PC-3 (cell line): Measurements from ENCODE around the gene CALCOCO2.

Experiments used
- EZH2 ChIP-seq: fragments of 300-600 bp; sonication (generic); IDR thresholded peaks from one replicate; pipeline ENCODE4 v1.6.1; 2017; ENCODE audit warnings: antibody characterized with exemption, mild to moderate bottlenecking, low read length; ENCODE audit not compliant: unreplicated experiment
- TF ChIP-seq, protein P1 (sequence below): fragments of 300-600 bp; sonication (generic); conservative IDR thresholded peaks from 2 replicates; pipeline ENCODE4 v1.5.1; 2017; ENCODE audit warnings: antibody characterized with exemption, low read depth, mild to moderate bottlenecking, low read length

DNA sequence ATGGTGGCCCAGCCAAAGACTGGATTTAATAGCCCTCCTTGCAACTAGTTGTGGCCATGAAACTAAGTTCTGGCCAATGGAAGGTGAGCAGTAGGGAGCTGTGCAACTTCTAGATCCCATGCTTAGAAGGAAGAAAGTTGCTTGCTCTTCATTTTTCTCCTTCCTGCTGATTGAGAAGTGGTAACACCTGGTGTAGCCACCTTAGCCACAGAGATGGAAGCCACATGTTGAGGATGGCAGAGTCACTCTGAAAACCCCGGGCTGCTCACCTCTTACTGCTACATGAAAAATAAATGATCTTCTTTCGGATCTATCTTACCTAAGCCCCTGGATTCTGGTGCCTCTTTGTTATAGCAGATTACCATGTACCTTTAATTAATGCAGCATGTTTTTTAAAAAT, 51.4 kb downstream of the CALCOCO2 start:
- TF ChIP-seq, protein P1, sequence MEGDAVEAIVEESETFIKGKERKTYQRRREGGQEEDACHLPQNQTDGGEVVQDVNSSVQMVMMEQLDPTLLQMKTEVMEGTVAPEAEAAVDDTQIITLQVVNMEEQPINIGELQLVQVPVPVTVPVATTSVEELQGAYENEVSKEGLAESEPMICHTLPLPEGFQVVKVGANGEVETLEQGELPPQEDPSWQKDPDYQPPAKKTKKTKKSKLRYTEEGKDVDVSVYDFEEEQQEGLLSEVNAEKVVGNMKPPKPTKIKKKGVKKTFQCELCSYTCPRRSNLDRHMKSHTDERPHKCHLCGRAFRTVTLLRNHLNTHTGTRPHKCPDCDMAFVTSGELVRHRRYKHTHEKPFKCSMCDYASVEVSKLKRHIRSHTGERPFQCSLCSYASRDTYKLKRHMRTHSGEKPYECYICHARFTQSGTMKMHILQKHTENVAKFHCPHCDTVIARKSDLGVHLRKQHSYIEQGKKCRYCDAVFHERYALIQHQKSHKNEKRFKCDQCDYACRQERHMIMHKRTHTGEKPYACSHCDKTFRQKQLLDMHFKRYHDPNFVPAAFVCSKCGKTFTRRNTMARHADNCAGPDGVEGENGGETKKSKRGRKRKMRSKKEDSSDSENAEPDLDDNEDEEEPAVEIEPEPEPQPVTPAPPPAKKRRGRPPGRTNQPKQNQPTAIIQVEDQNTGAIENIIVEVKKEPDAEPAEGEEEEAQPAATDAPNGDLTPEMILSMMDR, result no peak
- TF ChIP-seq EZH2, result no peak
